Upper lobe of left lung (tissue), 6 donors: ENCODE results near the gene FHOD3. TPM values are rescaled to one million over a fixed set of nuclear protein-coding genes. Genes with fewer than 3 reads are reported as not detected.

Source experiments
- ATAC-seq, 2 donors: fragments of 200-7000 bp; cut with Tn5 transposase; one replicate each; pipeline ENCODE4 v1.9.1; 2022; ENCODE audit warnings: mild to moderate bottlenecking in 2 of 2, moderate library complexity in 2 of 2; ENCODE audit not compliant: low FRiP score in 2 of 2
- DNase-seq, 2 donors: peaks; one replicate each; pipeline ENCODE4 v3.0.0-alpha.2; 2019 to 2020
- H3K27ac ChIP-seq, 4 donors: fragments of 200-600 bp; sonication (generic); one replicate each; pipeline ENCODE4 v1.5.1; 2016 to 2019
- H3K27me3 ChIP-seq, 4 donors: fragments of 200-600 bp; sonication (generic); one replicate each; pipeline ENCODE4 v1.5.1; 2017 to 2019
- H3K36me3 ChIP-seq, 4 donors: fragments of 200-600 bp; sonication (generic); one replicate each; pipeline ENCODE4 v1.5.1; 2016 to 2019
- H3K4me1 ChIP-seq, 4 donors: fragments of 200-600 bp; sonication (generic); one replicate each; pipeline ENCODE4 v1.5.1; 2018 to 2019
- H3K4me3 ChIP-seq, 4 donors: fragments of 200-600 bp; sonication (generic); one replicate each; pipeline ENCODE4 v1.5.1; 2017 to 2019; ENCODE audit warnings: mild to moderate bottlenecking in 2 of 4, moderate library complexity in 1 of 4
- H3K9me3 ChIP-seq, 4 donors: fragments of 200-600 bp; sonication (generic); one replicate each; pipeline ENCODE4 v1.5.1; 2018 to 2019
- EP300 ChIP-seq, 4 donors: sonication (generic); formaldehyde crosslinking; IDR thresholded peaks; one replicate each; pipeline ENCODE4 v1.5.1; 2017; ENCODE audit warnings: antibody characterized with exemption in 4 of 4, control low read depth in 2 of 4
- POLR2A ChIP-seq, 4 donors: fragments of 450-650 bp; IDR thresholded peaks; one replicate each; pipeline ENCODE4 v1.5.1; 2016 to 2017; ENCODE audit warnings: antibody characterized with exemption in 4 of 4, mild to moderate bottlenecking in 2 of 4
- POLR2AphosphoS5 ChIP-seq, 2 donors: sonication (generic); formaldehyde crosslinking; IDR thresholded peaks; one replicate each; pipeline ENCODE4 v1.5.1; 2017; ENCODE audit warnings: antibody characterized with exemption in 2 of 2
- WGBS, 2 donors: methylation state at CpG; one replicate each; pipeline ENCODE4 v1.1.5; 2017 to 2018; 5-methylcytosine and 5-hydroxymethylcytosine counted together
- total RNA-seq, 6 donors: library from RNA; depleted of rRNA in 4 of 6; stranded (reverse); fragments of >200 nt in 4 of 6; gene quantifications; one replicate each; pipeline versions ENCODE4 v1.1.0 to v1.2.1, GENCODE V29; 2016 to 2021
- TF ChIP-seq, protein P1 (sequence below), 6 experiments: fragments of 450-650 bp in 4 of 6; fragments of 200-600 bp in 2 of 6; sonication (generic) in 2 of 6; IDR thresholded peaks; one replicate each; pipeline ENCODE4 v1.5.1; 2016 to 2019; ENCODE audit warnings: antibody characterized with exemption in 6 of 6
- donor health status: DM: no; HTN: no; CAD: no; lungs with moderate emphysema.
- donor health status: DM: no; HTN: yes; CAD: no; lungs with severe emphysema.

Gene FHOD3
- total RNA-seq, 6 donors from 2014 or later = 0.40 to 4.8 (median 2.8) TPM

DNA sequence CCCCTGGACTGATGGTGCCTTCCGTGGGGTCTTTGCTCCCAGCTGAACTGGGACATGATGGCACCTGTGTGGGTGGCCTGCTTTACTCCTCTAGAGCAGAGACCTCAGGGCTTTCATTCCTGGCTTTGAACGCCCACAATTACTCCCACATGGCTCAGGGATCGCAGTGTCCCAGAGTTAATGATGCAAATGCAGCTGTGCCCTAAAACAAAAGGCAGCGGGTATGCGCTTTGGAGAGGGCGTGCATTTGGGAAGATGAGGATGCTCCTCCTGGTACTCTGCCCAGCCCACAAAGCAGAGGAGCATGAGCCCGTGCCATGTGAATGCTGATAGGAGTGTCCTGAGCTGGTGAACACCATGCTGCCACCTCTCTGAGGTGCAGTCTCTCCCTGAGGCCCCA lies 173.4 kb downstream of the FHOD3 start:
- ATAC-seq = no peak
- no peak overlapping the region for H3K4me3 ChIP-seq
- no peaks in the 10 kb centered on the region for H3K27me3 ChIP-seq
- no peak for DNase-seq
- no peaks in the 10 kb centered on the region for H3K9me3 ChIP-seq
- H3K36me3 ChIP-seq = no peaks in the 10 kb centered on the region
- TF ChIP-seq POLR2AphosphoS5 (IDR thresholded peaks at IDR 0.05) (no peak), POLR2A (IDR thresholded peaks at IDR 0.05) (no peak), EP300 (IDR thresholded peaks at IDR 0.05) (no peak)
- TF ChIP-seq, protein P1, sequence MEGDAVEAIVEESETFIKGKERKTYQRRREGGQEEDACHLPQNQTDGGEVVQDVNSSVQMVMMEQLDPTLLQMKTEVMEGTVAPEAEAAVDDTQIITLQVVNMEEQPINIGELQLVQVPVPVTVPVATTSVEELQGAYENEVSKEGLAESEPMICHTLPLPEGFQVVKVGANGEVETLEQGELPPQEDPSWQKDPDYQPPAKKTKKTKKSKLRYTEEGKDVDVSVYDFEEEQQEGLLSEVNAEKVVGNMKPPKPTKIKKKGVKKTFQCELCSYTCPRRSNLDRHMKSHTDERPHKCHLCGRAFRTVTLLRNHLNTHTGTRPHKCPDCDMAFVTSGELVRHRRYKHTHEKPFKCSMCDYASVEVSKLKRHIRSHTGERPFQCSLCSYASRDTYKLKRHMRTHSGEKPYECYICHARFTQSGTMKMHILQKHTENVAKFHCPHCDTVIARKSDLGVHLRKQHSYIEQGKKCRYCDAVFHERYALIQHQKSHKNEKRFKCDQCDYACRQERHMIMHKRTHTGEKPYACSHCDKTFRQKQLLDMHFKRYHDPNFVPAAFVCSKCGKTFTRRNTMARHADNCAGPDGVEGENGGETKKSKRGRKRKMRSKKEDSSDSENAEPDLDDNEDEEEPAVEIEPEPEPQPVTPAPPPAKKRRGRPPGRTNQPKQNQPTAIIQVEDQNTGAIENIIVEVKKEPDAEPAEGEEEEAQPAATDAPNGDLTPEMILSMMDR (IDR thresholded peaks at IDR 0.05) = no peak
- 85 to 89% methylated on average over 7 of the region's 7 CpGs for WGBS, 2 donors
- H3K27ac ChIP-seq = no peak overlapping the region
- H3K4me1 ChIP-seq = no peaks in the 10 kb centered on the region

DNA sequence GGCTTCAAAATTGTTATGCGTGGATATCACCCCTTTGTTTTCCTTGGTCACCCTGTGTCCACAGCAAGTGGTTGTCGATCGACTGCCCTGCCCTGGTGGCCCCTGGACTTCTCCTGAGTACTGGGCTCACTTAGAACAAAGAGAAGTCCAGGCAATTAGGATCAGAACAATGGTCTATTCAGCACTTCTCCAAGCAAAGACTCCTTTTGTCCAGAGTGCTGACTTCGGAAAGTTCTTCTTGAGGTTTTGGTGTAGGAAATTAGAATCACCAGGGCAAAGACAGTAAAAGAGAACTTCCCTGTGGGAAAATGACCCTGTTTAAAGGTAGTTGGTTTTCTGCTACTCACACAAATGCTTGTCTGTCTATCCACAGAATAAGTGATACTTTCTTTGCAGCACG lies 173.9 kb downstream of the FHOD3 start:
- Histone ChIP-seq H3K4me1 (no peaks in the 10 kb centered on the region), H3K36me3 (no peaks in the 10 kb centered on the region), H3K9me3 (no peaks in the 10 kb centered on the region), H3K27me3 (no peaks in the 10 kb centered on the region), H3K4me3 (no peak overlapping the region), H3K27ac (no peak overlapping the region)
- DNase-seq (no peak), ATAC-seq (no peak)
- 56 to 66% methylated on average over 5 of the region's 5 CpGs for WGBS, 2 donors
- TF ChIP-seq, protein P1 (IDR thresholded peaks at IDR 0.05) = no peak
- TF ChIP-seq EP300 (IDR thresholded peaks at IDR 0.05) (no peak), POLR2AphosphoS5 (IDR thresholded peaks at IDR 0.05) (no peak), POLR2A (IDR thresholded peaks at IDR 0.05) (no peak)

DNA sequence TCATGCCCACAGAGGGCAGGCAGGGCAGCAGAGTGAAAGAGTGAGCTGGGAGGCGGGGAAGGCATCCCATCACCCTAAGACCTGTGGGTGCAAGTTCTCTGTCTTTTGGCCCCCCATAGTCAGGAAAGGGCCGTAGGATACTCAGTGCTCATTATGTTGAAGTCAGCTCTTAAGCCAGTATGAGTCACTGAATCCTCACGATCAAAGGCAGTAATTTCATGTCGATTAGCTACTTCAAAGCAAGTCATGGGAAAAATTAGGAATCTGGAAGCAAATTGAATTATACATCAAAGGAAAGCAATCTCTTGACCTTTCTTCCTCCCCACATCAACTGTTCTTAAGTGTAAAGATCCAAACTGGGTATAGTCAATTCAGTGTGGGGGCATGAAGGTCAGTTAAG lies 178.9 kb downstream of the FHOD3 start:
- WGBS, 2 donors = 85 to 88% methylated on average over 3 to 4 of the region's 4 CpGs
- H3K36me3 ChIP-seq = no peaks in the 10 kb centered on the region
- ATAC-seq = peak in 1 of 2 donors; percentile 32

DNA sequence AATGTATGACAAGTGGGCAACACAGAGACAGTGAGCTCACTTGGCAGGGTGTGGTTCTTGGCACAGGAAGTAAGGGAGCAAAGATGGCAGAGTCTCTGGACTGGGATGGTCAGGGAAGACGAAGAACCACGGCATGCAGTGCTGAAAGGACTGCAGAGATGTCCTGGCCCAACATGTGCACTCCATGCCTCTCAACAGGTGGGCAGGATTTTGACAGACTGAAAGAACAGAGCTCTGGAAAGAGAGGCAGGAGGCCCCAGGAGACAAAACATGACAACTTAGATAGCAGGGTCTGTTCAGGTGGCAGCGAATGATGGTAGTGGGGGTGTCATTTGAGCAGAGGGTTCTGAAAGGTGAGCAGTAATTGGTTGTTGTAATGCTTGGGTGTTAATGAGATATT lies 180.3 kb downstream of the FHOD3 start:
- DNase-seq (no peak), ATAC-seq (no peak)
- Histone ChIP-seq H3K27me3 (no peaks in the 10 kb centered on the region), H3K27ac (no peak overlapping the region), H3K4me3 (no peak overlapping the region), H3K9me3 (no peaks in the 10 kb centered on the region), H3K36me3 (no peaks in the 10 kb centered on the region), H3K4me1 (no peaks in the 10 kb centered on the region)
- TF ChIP-seq POLR2AphosphoS5 (IDR thresholded peaks at IDR 0.05) (no peak), EP300 (IDR thresholded peaks at IDR 0.05) (no peak), POLR2A (IDR thresholded peaks at IDR 0.05) (no peak)
- TF ChIP-seq, protein P1 (IDR thresholded peaks at IDR 0.05) = no peak
- WGBS, 2 donors = 81 to 88% methylated on average over 3 of the region's 3 CpGs

More for the DNA sequence above, 178.9 kb downstream of the FHOD3 start:
- Histone ChIP-seq H3K9me3 (no peaks in the 10 kb centered on the region), H3K27me3 (no peaks in the 10 kb centered on the region), H3K27ac (no peak overlapping the region), H3K4me3 (no peak overlapping the region), H3K4me1 (no peaks in the 10 kb centered on the region)
- DNase-seq = no peak
- TF ChIP-seq EP300 (IDR thresholded peaks at IDR 0.05) = no peak
- TF ChIP-seq, protein P1 (IDR thresholded peaks at IDR 0.05) = no peak
- TF ChIP-seq POLR2AphosphoS5 (IDR thresholded peaks at IDR 0.05) = no peak
- no peak for TF ChIP-seq POLR2A (IDR thresholded peaks at IDR 0.05)

DNA sequence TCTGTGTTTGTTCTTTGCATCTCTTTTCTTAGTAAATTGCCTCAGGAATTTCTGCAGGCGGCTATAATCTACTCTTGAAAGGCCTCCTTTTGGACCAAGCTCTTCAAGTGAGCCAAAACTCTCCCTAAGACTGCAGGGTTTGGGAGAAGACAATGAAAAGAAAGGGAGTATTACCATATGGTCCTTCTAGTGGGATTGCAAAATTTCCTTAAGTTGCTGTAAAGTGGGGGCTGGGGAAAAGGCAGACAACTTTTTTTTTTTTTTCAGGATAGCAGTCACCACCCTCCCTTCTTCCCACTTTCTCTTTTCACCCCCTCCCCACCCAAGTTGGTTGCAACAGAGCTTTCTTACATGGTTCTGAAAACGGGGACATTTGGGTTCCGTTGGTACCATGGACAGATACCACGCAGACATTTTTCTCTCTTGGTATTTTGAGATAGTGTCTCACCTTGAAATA lies 183.7 kb downstream of the FHOD3 start:
- TF ChIP-seq POLR2A (IDR thresholded peaks at IDR 0.05) (no peak), POLR2AphosphoS5 (IDR thresholded peaks at IDR 0.05) (no peak), EP300 (IDR thresholded peaks at IDR 0.05) (no peak)
- TF ChIP-seq, protein P1 (IDR thresholded peaks at IDR 0.05) = no peak
- H3K27me3 ChIP-seq = no peaks in the 10 kb centered on the region
- no peak overlapping the region for H3K27ac ChIP-seq
- no peaks in the 10 kb centered on the region for H3K9me3 ChIP-seq
- 38 to 64% methylated on average over 4 of the region's 4 CpGs for WGBS, 2 donors
- H3K4me1 ChIP-seq = no peaks in the 10 kb centered on the region
- no peak overlapping the region for H3K4me3 ChIP-seq
- H3K36me3 ChIP-seq = no peaks in the 10 kb centered on the region
- DNase-seq (no peak), ATAC-seq (no peak)
